NCI-H2107 treated with DMSO at 0.1 percent for 48 hours (cell line): Measurements from ENCODE around the gene KCTD17.

Experiments
- DNase-seq: peaks from one replicate; lab custom pipeline; 2025; ENCODE audit not compliant: unreplicated experiment; lab: John Stamatoyannopoulos, UW

KCTD17 gene

GRCh38 chr22:37039466-37039865 is 12.1 kb upstream of the KCTD17 start:
- DNase-seq, result no peak

- DNase-seq, result no peak
These were observed 8.2 kb upstream of the KCTD17 start for GRCh38 chr22:37043209-37043827.

- no peak for DNase-seq
These were observed 7.6 kb upstream of the KCTD17 start for GRCh38 chr22:37043828-37044538.

- DNase-seq, result no peak
These were observed 6.6 kb upstream of the KCTD17 start for GRCh38 chr22:37044634-37045625.

GRCh38 chr22:37045958-37046357 is 5.6 kb upstream of the KCTD17 start:
- no peak for DNase-seq

- DNase-seq, result no peak
These were observed 5.0 kb upstream of the KCTD17 start for GRCh38 chr22:37046589-37046988.

GRCh38 chr22:37047006-37047405 is 4.5 kb upstream of the KCTD17 start:
- no peak for DNase-seq

- no peak for DNase-seq
These were observed 3.4 kb upstream of the KCTD17 start for GRCh38 chr22:37048133-37048532.

GRCh38 chr22:37049224-37049623 is 2.3 kb upstream of the KCTD17 start:
- no peak for DNase-seq

GRCh38 chr22:37050913-37051312 is 629 bp upstream of the KCTD17 start:
- DNase-seq, result no peak

- no peak for DNase-seq
These were observed 1.1 kb downstream of the KCTD17 start for GRCh38 chr22:37052386-37053309.

GRCh38 chr22:37053310-37054055 is 1.9 kb downstream of the KCTD17 start:
- no peak for DNase-seq

GRCh38 chr22:37054056-37054395 is 2.5 kb downstream of the KCTD17 start:
- peak; percentile 66 for DNase-seq

- no peak for DNase-seq
These were observed 3.2 kb downstream of the KCTD17 start for GRCh38 chr22:37054600-37055365.

- no peak for DNase-seq
These were observed 4.7 kb downstream of the KCTD17 start for GRCh38 chr22:37056246-37056645.

GRCh38 chr22:37057226-37057625 is 5.7 kb downstream of the KCTD17 start:
- DNase-seq, result no peak

GRCh38 chr22:37057796-37058510 is 6.4 kb downstream of the KCTD17 start:
- DNase-seq, result no peak

GRCh38 chr22:37058917-37059701 is 7.6 kb downstream of the KCTD17 start:
- no peak for DNase-seq
